A673 (cell line): ENCODE data around the gene TMEM205. TPM values are rescaled to one million over a fixed set of nuclear protein-coding genes. Genes with fewer than 3 reads are reported as not detected.
A peak's percentile ranks its signal among the peaks of the same experiment; 100 is the strongest.

Experiments used
- BruUV-seq: library from RNA; stranded (reverse); fragments of 400-500 nt; replicated peaks from 2 replicates; lab custom pipeline; 2021; lab: Mats Ljungman, UMichigan
- CTCF ChIA-PET: fragments of 300-600 bp; sonication (Branson Sonifier 250); formaldehyde crosslinking; loops from one replicate; lab custom pipeline; 2022; ENCODE audit warnings: antibody characterized with exemption; lab: Charles Lee
- POLR2A ChIA-PET: fragments of 300-600 bp; sonication (Branson Sonifier 250); formaldehyde crosslinking; loops from one replicate; lab custom pipeline; 2022; ENCODE audit warnings: antibody characterized with exemption; ENCODE audit not compliant: low non-redundant PET; lab: Charles Lee
- DNase-seq: peaks from one replicate; pipeline ENCODE4 v3.0.0-alpha.2; 2015; ENCODE audit warnings: low spot score
- H3K27ac ChIP-seq: fragments of 200-600 bp; sonication (generic); 2 replicates; pipeline ENCODE4 v1.5.1; 2016; ENCODE audit warnings: mixed run types, low read depth, mild to moderate bottlenecking, mixed read lengths, antibody characterized with exemption, low read length; ENCODE audit not compliant: poor library complexity, severe bottlenecking
- H3K27me3 ChIP-seq: fragments of 200-600 bp; sonication (generic); replicated peaks from 2 replicates; pipeline ENCODE4 v1.6.1; 2017; ENCODE audit warnings: mixed run types, low read depth, mild to moderate bottlenecking, mixed read lengths, antibody characterized with exemption, low read length; ENCODE audit not compliant: insufficient read depth, poor library complexity
- H3K36me3 ChIP-seq: fragments of 200-600 bp; sonication (generic); 2 replicates; pipeline ENCODE4 v1.6.1; 2016; ENCODE audit warnings: mixed run types, mild to moderate bottlenecking, mixed read lengths, antibody characterized with exemption, low read length; ENCODE audit not compliant: insufficient read depth, poor library complexity, severe bottlenecking
- H3K4me1 ChIP-seq: fragments of 200-600 bp; sonication (generic); 2 replicates; pipeline ENCODE4 v1.6.1; 2017; ENCODE audit warnings: mixed run types, mild to moderate bottlenecking, mixed read lengths, antibody characterized with exemption, low read length; ENCODE audit not compliant: insufficient read depth, poor library complexity, severe bottlenecking
- H3K4me3 ChIP-seq: fragments of 200-600 bp; sonication (generic); 2 replicates; pipeline ENCODE4 v1.5.1; 2016; ENCODE audit warnings: low read depth, mixed run types, mild to moderate bottlenecking, mixed read lengths, low read length; ENCODE audit not compliant: poor library complexity, severe bottlenecking
- H3K9me3 ChIP-seq: fragments of 200-600 bp; sonication (generic); 2 replicates; pipeline ENCODE4 v1.6.1; 2016; ENCODE audit warnings: mixed run types, low read depth, mild to moderate bottlenecking, mixed read lengths, antibody characterized with exemption, low read length; ENCODE audit not compliant: poor library complexity, severe bottlenecking
- EZH2 ChIP-seq: fragments of 200-600 bp; sonication (generic); IDR thresholded peaks from 2 replicates; pipeline ENCODE4 v1.6.1; 2017; ENCODE audit warnings: borderline replicate concordance, low read depth, mild to moderate bottlenecking, mixed read lengths, antibody characterized with exemption, low read length; ENCODE audit not compliant: poor library complexity, severe bottlenecking
- intact Hi-C: fragments of 100-400 bp; cut with micrococcal nuclease; formaldehyde crosslinking; loops from one replicate; pipeline ENCODE4 v1.10.0; 2022; ENCODE audit not compliant: unreplicated experiment
- total RNA-seq: library from RNA; stranded (reverse); gene quantifications from 2 replicates; pipeline ENCODE4 v1.2.3, GENCODE V29; 2021
- TF ChIP-seq, protein P1 (sequence below): fragments of 300-800, 200-600 bp; sonication (generic); conservative IDR thresholded peaks from 2 replicates; pipeline ENCODE4 v1.5.1; 2017; ENCODE audit warnings: low read depth, mild to moderate bottlenecking, antibody characterized with exemption, low read length, moderate library complexity, mixed read lengths

TMEM205 gene
- total RNA-seq, 1 experiment from 2014 or later, result 94.3 TPM

DNA sequence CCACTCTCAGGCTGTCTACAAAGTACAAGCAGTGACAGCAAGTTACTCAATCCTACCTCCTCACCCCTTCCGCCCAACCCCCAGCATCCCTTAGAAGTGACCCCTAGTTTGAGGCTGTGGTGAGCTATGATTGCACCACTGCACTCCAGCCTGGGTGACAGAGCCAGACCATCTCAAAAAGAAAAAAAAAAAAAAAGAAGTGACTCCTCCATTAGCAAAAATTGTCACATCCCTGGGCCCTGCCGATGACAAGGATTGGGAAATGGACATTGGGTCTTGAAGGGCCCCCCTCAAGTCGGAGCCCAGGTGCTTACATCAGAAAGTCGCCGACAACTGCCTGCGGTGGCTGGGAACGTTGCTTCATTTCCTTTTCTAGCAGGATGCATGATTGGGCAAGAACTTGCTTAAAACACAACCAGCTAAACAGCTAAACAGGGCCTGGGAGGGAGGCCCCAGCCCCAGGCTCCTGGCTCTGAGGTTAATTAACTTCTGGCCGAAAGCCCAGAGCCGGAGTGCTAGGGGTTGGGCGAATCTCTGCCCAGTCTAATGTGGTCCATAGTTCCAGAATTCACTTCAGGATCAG lies 21.9 kb downstream of the TMEM205 start:
- H3K27ac ChIP-seq, result peak overlapping the region; percentile 68
- H3K36me3 ChIP-seq, result peaks cover 4% of the 10 kb centered on the region
- intact Hi-C loops, result no loop called here
- DNase-seq, result peak; percentile 83
- no peaks in the 10 kb centered on the region for H3K27me3 ChIP-seq
- H3K4me1 ChIP-seq, result peaks cover 25% of the 10 kb centered on the region
- no peak overlapping the region for H3K4me3 ChIP-seq
- ChIA-PET POLR2A (no interaction called here), CTCF (interaction anchor here (0.7 kb wide), 2 partner anchors 57 to 110 kb away, joined by 3 to 9 read pairs; no protein-coding TSS in a partner anchor)
- no peak for TF ChIP-seq EZH2
- TF ChIP-seq, protein P1, sequence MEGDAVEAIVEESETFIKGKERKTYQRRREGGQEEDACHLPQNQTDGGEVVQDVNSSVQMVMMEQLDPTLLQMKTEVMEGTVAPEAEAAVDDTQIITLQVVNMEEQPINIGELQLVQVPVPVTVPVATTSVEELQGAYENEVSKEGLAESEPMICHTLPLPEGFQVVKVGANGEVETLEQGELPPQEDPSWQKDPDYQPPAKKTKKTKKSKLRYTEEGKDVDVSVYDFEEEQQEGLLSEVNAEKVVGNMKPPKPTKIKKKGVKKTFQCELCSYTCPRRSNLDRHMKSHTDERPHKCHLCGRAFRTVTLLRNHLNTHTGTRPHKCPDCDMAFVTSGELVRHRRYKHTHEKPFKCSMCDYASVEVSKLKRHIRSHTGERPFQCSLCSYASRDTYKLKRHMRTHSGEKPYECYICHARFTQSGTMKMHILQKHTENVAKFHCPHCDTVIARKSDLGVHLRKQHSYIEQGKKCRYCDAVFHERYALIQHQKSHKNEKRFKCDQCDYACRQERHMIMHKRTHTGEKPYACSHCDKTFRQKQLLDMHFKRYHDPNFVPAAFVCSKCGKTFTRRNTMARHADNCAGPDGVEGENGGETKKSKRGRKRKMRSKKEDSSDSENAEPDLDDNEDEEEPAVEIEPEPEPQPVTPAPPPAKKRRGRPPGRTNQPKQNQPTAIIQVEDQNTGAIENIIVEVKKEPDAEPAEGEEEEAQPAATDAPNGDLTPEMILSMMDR, result no peak
- BruUV-seq, result no TSS peak
- H3K9me3 ChIP-seq, result no peaks in the 10 kb centered on the region

DNA sequence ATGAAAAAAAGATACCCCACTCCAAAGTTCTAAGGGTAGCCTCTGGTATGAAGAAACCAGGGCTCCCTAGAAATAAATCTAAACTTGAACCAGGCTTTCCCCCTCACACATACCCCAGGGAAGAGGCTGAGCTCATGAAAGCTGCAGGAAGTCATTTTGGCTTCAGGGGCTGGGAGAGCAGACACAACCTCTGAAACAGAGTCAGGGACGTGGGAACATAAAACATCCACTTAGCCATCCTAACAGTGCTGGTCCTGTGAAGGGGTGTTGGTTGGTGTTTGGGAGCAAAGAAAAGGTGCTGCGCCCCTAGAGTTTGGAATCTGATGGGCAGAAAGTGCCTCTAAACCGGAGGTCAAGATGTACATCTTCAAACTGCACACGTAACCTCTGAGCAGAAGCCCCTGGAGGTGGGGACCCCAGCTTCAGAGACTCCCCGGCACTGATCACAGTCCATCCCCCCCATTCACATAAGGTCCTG lies 22.4 kb downstream of the TMEM205 start:
- peaks cover 27% of the 10 kb centered on the region for H3K4me1 ChIP-seq
- TSS peak; percentile 41 for BruUV-seq
- ChIA-PET CTCF (interaction anchor here (0.7 kb wide), 1 partner anchor 110 kb away, joined by 9 read pairs; no protein-coding TSS in a partner anchor), POLR2A (no interaction called here)
- H3K27me3 ChIP-seq, result no peaks in the 10 kb centered on the region
- H3K4me3 ChIP-seq, result no peak overlapping the region
- peak overlapping the region; percentile 68 for H3K27ac ChIP-seq
- peaks cover 4% of the 10 kb centered on the region for H3K36me3 ChIP-seq
- H3K9me3 ChIP-seq, result no peaks in the 10 kb centered on the region
- intact Hi-C loops, result no loop called here
- no peak for TF ChIP-seq EZH2
- TF ChIP-seq, protein P1, result no peak
- DNase-seq, result no peak

DNA sequence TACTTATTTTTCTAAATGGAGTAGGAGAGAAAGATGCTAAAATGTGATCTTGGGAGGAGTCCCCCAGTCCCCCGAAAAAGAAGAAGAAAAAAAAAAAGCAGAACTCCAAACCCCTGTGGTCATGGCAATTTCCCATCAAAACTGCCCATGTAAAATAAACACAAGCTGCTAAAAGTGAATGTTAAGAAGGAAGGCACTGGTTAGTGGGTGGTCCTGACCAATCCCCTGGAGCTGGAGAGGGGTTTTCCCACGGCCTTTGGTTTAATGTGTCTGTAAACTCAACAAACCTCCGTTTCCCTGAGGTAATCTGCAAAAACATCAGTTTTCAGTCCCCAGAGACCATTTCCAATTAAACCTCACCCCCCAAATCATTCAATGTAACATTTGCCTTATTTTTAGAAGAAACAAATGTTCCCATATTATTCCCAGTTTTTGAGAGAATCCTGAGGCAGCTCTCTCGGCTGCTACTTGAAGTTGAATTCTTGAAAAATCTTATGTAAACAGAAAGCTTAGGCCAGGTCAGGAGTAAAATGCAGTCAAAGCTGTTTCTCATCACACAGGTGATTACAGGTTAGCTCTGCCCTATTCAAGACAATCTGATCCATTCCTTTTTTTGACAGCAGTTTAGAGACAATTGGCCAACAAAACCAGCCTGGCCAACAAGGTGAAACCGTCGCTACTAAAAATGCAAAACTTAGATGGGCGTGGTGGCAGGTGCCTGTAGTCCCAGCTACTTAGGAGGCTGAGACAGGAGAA lies 23.6 kb downstream of the TMEM205 start:
- no peaks in the 10 kb centered on the region for H3K9me3 ChIP-seq
- ChIA-PET CTCF (interaction anchor here (0.6 to 0.7 kb wide), 2 partner anchors 102 to 235 kb away, joined by 3 to 5 read pairs; no protein-coding TSS in a partner anchor), POLR2A (no interaction called here)
- no peak for DNase-seq
- H3K36me3 ChIP-seq, result peaks cover 4% of the 10 kb centered on the region
- H3K27ac ChIP-seq, result no peak overlapping the region
- peaks cover 27% of the 10 kb centered on the region for H3K4me1 ChIP-seq
- no peak overlapping the region for H3K4me3 ChIP-seq
- no peak for TF ChIP-seq EZH2
- intact Hi-C loops, result no loop called here
- BruUV-seq, result no TSS peak
- no peaks in the 10 kb centered on the region for H3K27me3 ChIP-seq
